Motor neuron (in vitro differentiated cells): Measurements from ENCODE around the gene IGF2. TPM values are rescaled to one million over a fixed set of nuclear protein-coding genes. Genes with fewer than 3 reads are reported as not detected.

Experiments used
- ATAC-seq, 8 experiments: fragments of 200-7000 bp; cut with Tn5 transposase; replicated peaks in 6 of 8; 2 replicates each; pipeline ENCODE4 v1.8.0; 2021; ENCODE audit warnings: mild to moderate bottlenecking in 8 of 8, moderate library complexity in 8 of 8
- H3K27ac ChIP-seq, 2 donors: fragments of 250-450 bp; sonication (Bioruptor Pico); 2 replicates each; pipeline ENCODE4 v1.9.0; 2021; ENCODE audit warnings: antibody characterized with exemption in 2 of 2, mild to moderate bottlenecking in 2 of 2, moderate library complexity in 1 of 2
- H3K4me1 ChIP-seq, 2 donors: fragments of 250-450 bp; sonication (Bioruptor Pico); replicated peaks in 1 of 2; 2 replicates each; pipeline ENCODE4 v1.6.1; 2021; ENCODE audit warnings: antibody characterized with exemption in 2 of 2, mild to moderate bottlenecking in 2 of 2, moderate library complexity in 1 of 2
- H3K4me3 ChIP-seq, 5 donors: fragments of 250-450 bp; sonication (Bioruptor Pico); 2 replicates each; pipeline ENCODE4 v1.9.0; 2021; ENCODE audit warnings: antibody characterized with exemption in 5 of 5, mild to moderate bottlenecking in 5 of 5, moderate library complexity in 4 of 5
- WGBS, 10 experiments: fragments of 450-650 bp; shearing (Covaris generic); methylation state at CpG; one replicate each; pipeline ENCODE4 v1.0.0; 2022; 5-methylcytosine and 5-hydroxymethylcytosine counted together
- in situ Hi-C, 9 experiments: fragments of 400-800 bp; cut with MboI; loops; one replicate each; pipeline ENCODE4 v1.15.0; 2021; ENCODE audit warnings: low sequenced_read_pairs in 9 of 9, low pct_unique_long_range_greater_than_20kb in 2 of 9; ENCODE audit not compliant: unreplicated experiment in 9 of 9
- total RNA-seq, 8 experiments: library from RNA; unstranded; fragments of 300-600 nt; gene quantifications; 2 replicates each; pipeline versions ENCODE4 v1.2.3 to v1.2.4, GENCODE V29; 2022

IGF2 gene
- total RNA-seq, 8 experiments from 2014 or later: 0.52 to 165 (median 3.2) TPM

GRCh38 chr11:2159536-2160413 is 20.6 kb upstream of the IGF2 start:
- in situ Hi-C loops: loop anchor here in 7 of 9 experiments (10.0 to 25.0 kb wide), 6 partner anchors 272 to 522 kb away; partner anchors contain the start of genes KRTAP5-6 (in 2 of the 7), KRTAP5-5 (in 1 of the 7) and PRR33 (in 1 of the 7)
- Histone ChIP-seq H3K4me3 (no peak overlapping the region), H3K4me1 (no peaks in the 10 kb centered on the region), H3K27ac (no peak overlapping the region)
- 40 to 50% methylated on average over 1 to 2 of the region's 36 CpGs; no CpG with 5 or more reads in 8 of the 10 experiments for WGBS, 10 experiments
- peak in 1 of 8 experiments; percentile 4 for ATAC-seq

- ATAC-seq: peak in 2 of 8 experiments; percentile 5 to 17
- in situ Hi-C loops: loop anchor here in 7 of 9 experiments (10.0 to 25.0 kb wide), 6 partner anchors 272 to 522 kb away; partner anchors contain the start of genes KRTAP5-6 (in 2 of the 7), KRTAP5-5 (in 1 of the 7) and PRR33 (in 1 of the 7)
- WGBS, 10 experiments: no CpG with 5 or more reads among the region's 10 CpGs
Observed at GRCh38 chr11:2158966-2159365, 19.8 kb upstream of the IGF2 start.

GRCh38 chr11:2158296-2158737 is 19.1 kb upstream of the IGF2 start:
- WGBS, 10 experiments: 54% methylated on average over 6 of the region's 13 CpGs; no CpG with 5 or more reads in 9 of the 10 experiments
- peak in 5 of 8 experiments; percentile 1 to 24 (median 9) for ATAC-seq
- in situ Hi-C loops: loop anchor here in 7 of 9 experiments (10.0 to 25.0 kb wide), 6 partner anchors 271 to 521 kb away; partner anchors contain the start of genes KRTAP5-6 (in 2 of the 7), KRTAP5-5 (in 1 of the 7) and PRR33 (in 1 of the 7)

More at GRCh38 chr11:2158966-2159365, 19.8 kb upstream of the IGF2 start:
- Histone ChIP-seq H3K27ac (no peak overlapping the region), H3K4me3 (no peak overlapping the region), H3K4me1 (no peaks in the 10 kb centered on the region)

GRCh38 chr11:2157294-2158040 is 18.3 kb upstream of the IGF2 start:
- no peak overlapping the region for H3K4me3 ChIP-seq
- in situ Hi-C loops: loop anchor here in 7 of 9 experiments (10.0 to 25.0 kb wide), 6 partner anchors 270 to 520 kb away; partner anchors contain the start of genes KRTAP5-6 (in 2 of the 7), KRTAP5-5 (in 1 of the 7) and PRR33 (in 1 of the 7)
- no peak for ATAC-seq
- H3K27ac ChIP-seq: no peak overlapping the region
- WGBS, 10 experiments: 17 to 80% methylated on average over 1 to 2 of the region's 18 CpGs; no CpG with 5 or more reads in 8 of the 10 experiments
- no peaks in the 10 kb centered on the region for H3K4me1 ChIP-seq

More at GRCh38 chr11:2158296-2158737, 19.1 kb upstream of the IGF2 start:
- H3K4me1 ChIP-seq: no peaks in the 10 kb centered on the region
- no peak overlapping the region for H3K27ac ChIP-seq
- no peak overlapping the region for H3K4me3 ChIP-seq

GRCh38 chr11:2156416-2157182 is 17.4 kb upstream of the IGF2 start:
- in situ Hi-C loops: loop anchor here in 7 of 9 experiments (10.0 to 25.0 kb wide), 6 partner anchors 269 to 519 kb away; partner anchors contain the start of genes KRTAP5-6 (in 2 of the 7), KRTAP5-5 (in 1 of the 7) and PRR33 (in 1 of the 7)
- 0 to 33% (median 0%) methylated on average over 1 to 3 of the region's 19 CpGs; no CpG with 5 or more reads in 7 of the 10 experiments for WGBS, 10 experiments
- Histone ChIP-seq H3K4me1 (peaks cover 2 to 6% of the 10 kb centered on the region in 2 donors), H3K4me3 (no peak overlapping the region), H3K27ac (no peak overlapping the region)
- peak; percentile 41 to 87 (median 63) for ATAC-seq

GRCh38 chr11:2155511-2155910 is 16.3 kb upstream of the IGF2 start:
- Histone ChIP-seq H3K4me3 (no peak overlapping the region), H3K27ac (no peak overlapping the region), H3K4me1 (peaks cover 4 to 8% of the 10 kb centered on the region in 2 donors)
- ATAC-seq: no peak
- 20 to 72% (median 60%) methylated on average over 1 to 8 of the region's 29 CpGs; no CpG with 5 or more reads in 7 of the 10 experiments for WGBS, 10 experiments
- in situ Hi-C loops: loop anchor here in 7 of 9 experiments (10.0 to 25.0 kb wide), 6 partner anchors 268 to 518 kb away; partner anchors contain the start of genes KRTAP5-6 (in 2 of the 7), KRTAP5-5 (in 1 of the 7) and PRR33 (in 1 of the 7)

- no peak for ATAC-seq
- no peak overlapping the region for H3K27ac ChIP-seq
- H3K4me3 ChIP-seq: no peak overlapping the region
- in situ Hi-C loops: loop anchor here in 7 of 9 experiments (10.0 to 25.0 kb wide), 6 partner anchors 268 to 518 kb away; partner anchors contain the start of genes KRTAP5-6 (in 2 of the 7), KRTAP5-5 (in 1 of the 7) and PRR33 (in 1 of the 7)
- peaks cover 9 to 10% of the 10 kb centered on the region in 2 donors for H3K4me1 ChIP-seq
- 67% methylated on average over 3 of the region's 17 CpGs; no CpG with 5 or more reads in 9 of the 10 experiments for WGBS, 10 experiments
Observed at GRCh38 chr11:2154889-2155288, 15.7 kb upstream of the IGF2 start.

GRCh38 chr11:2154195-2154585 is 15.0 kb upstream of the IGF2 start:
- peaks cover 11 to 12% of the 10 kb centered on the region in 2 donors for H3K4me1 ChIP-seq
- 80% methylated on average over 1 of the region's 7 CpGs; no CpG with 5 or more reads in 9 of the 10 experiments for WGBS, 10 experiments
- in situ Hi-C loops: loop anchor here in 7 of 9 experiments (10.0 to 25.0 kb wide), 6 partner anchors 267 to 517 kb away; partner anchors contain the start of genes KRTAP5-6 (in 2 of the 7), KRTAP5-5 (in 1 of the 7) and PRR33 (in 1 of the 7)
- no peak overlapping the region for H3K4me3 ChIP-seq
- H3K27ac ChIP-seq: no peak overlapping the region
- ATAC-seq: no peak

GRCh38 chr11:2153581-2154194 is 14.5 kb upstream of the IGF2 start:
- in situ Hi-C loops: loop anchor here in 7 of 9 experiments (10.0 to 25.0 kb wide), 6 partner anchors 266 to 516 kb away; partner anchors contain the start of genes KRTAP5-6 (in 2 of the 7), KRTAP5-5 (in 1 of the 7) and PRR33 (in 1 of the 7)
- WGBS, 10 experiments: 40 to 76% (median 56%) methylated on average over 3 to 7 of the region's 14 CpGs; no CpG with 5 or more reads in 7 of the 10 experiments
- Histone ChIP-seq H3K27ac (no peak overlapping the region), H3K4me3 (no peak overlapping the region), H3K4me1 (peaks cover 11 to 12% of the 10 kb centered on the region in 2 donors)
- ATAC-seq: peak in 3 of 8 experiments; percentile 7 to 22 (median 12)

GRCh38 chr11:2151500-2152257 is 12.5 kb upstream of the IGF2 start:
- Histone ChIP-seq H3K4me3 (peak overlapping the region in 1 of 5 donors; percentile 12), H3K4me1 (peaks cover 11 to 21% of the 10 kb centered on the region in 2 donors), H3K27ac (no peak overlapping the region)
- 0 to 20% (median 0%) methylated on average over 1 to 11 of the region's 22 CpGs; no CpG with 5 or more reads in 1 of the 10 experiments for WGBS, 10 experiments
- ATAC-seq: peak; percentile 19 to 62 (median 57)
- in situ Hi-C loops: loop anchor here in 7 of 9 experiments (10.0 to 25.0 kb wide), 6 partner anchors 264 to 514 kb away; partner anchors contain the start of genes KRTAP5-6 (in 2 of the 7), KRTAP5-5 (in 1 of the 7) and PRR33 (in 1 of the 7)
